NB4 (cell line): ENCODE results near the gene MUC5B.

ENCODE experiments used
- DNase-seq: peaks from one replicate; pipeline ENCODE4 v3.0.0; 2010; ENCODE audit warnings: low read depth
- H3K4me3 ChIP-seq: one replicate; pipeline ENCODE4 v1.5.1; 2011; ENCODE audit warnings: mild to moderate bottlenecking, low read depth, low read length, moderate library complexity
- MAX ChIP-seq: IDR thresholded peaks from 2 replicates; pipeline ENCODE4 v1.6.1; 2011; ENCODE audit warnings: low read depth, low read length
- MYC ChIP-seq: IDR thresholded peaks from 2 replicates; pipeline ENCODE4 v1.6.1; 2011; ENCODE audit warnings: low read depth, low read length
- POLR2A ChIP-seq: IDR thresholded peaks from 2 replicates; pipeline ENCODE4 v1.6.1; 2011; ENCODE audit warnings: mild to moderate bottlenecking; ENCODE audit not compliant: insufficient read length; ENCODE audit errors: extremely low read depth
- TF ChIP-seq, protein P1 (sequence below): IDR thresholded peaks from one replicate; pipeline ENCODE4 v1.5.1; 2012; ENCODE audit warnings: low read depth, low read length

Gene MUC5B

DNA sequence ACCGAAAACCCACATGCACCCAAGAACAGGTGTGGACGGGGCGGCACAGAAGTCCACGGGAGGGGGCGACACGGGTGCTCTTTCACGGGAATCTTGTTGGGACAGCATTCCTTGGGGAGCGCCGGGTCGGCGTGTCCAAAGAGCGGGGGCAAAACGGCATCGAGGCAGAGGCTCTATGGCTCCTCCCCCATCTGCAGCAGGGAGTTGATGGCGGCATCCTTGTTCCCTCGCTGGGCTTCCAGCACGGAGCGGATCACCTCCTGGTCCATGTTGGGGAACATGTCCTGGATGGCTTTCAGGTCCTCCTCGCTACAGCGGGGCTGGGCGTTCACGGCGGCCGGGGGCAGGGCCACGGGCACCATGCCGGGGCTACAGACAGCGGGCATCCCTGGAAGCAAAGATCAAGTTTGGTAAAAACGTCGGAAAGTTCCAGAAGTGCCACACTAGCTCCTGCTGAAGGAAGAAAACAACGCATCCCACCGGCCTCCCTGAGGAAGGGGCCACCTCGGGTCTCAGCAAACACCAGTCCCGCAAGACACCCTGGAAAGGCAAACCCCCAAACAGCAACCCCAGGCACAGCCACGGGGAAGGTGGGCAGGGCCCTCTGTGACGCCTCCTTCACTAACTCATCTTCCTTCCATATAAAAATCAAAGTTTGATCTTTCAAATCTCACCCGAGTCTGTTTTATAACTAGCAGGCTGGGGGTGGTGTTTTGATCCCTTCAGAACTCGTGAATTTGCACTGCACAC, 54.2 kb downstream of the MUC5B start:
- H3K4me3 ChIP-seq: no peak overlapping the region
- no peak for DNase-seq
- TF ChIP-seq MAX (no peak), POLR2A (no peak), MYC (no peak)
- TF ChIP-seq, protein P1, sequence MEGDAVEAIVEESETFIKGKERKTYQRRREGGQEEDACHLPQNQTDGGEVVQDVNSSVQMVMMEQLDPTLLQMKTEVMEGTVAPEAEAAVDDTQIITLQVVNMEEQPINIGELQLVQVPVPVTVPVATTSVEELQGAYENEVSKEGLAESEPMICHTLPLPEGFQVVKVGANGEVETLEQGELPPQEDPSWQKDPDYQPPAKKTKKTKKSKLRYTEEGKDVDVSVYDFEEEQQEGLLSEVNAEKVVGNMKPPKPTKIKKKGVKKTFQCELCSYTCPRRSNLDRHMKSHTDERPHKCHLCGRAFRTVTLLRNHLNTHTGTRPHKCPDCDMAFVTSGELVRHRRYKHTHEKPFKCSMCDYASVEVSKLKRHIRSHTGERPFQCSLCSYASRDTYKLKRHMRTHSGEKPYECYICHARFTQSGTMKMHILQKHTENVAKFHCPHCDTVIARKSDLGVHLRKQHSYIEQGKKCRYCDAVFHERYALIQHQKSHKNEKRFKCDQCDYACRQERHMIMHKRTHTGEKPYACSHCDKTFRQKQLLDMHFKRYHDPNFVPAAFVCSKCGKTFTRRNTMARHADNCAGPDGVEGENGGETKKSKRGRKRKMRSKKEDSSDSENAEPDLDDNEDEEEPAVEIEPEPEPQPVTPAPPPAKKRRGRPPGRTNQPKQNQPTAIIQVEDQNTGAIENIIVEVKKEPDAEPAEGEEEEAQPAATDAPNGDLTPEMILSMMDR: no peak

DNA sequence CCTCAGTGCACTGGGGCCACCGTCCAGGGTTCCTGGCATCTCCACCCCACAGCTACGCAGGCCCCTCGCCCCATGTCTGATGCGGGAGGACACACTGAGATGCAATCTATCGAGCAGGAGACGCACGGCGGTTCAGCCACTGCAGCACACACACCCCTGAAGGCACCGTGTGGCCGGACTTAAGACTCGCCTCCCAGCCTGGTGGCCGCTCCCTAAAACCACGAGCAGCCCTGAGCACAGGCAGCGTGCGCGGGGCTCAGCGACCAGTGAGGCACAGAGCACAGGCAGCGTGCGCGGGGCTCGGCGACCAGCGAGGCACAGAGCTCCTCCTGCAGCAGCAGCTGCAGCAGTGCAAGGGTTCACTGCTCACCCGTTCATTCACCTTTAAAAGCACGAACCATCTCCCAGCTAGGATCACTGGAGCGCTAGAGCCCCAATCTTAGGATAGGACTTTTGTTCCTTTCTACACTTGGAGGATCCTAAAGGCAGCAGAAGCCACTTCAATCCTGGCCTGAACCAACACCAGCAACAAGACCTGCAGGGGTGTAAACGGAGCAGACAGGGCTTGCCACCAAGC, 55.2 kb downstream of the MUC5B start:
- no peak for TF ChIP-seq MAX
- TF ChIP-seq MYC: no peak
- TF ChIP-seq, protein P1: no peak
- H3K4me3 ChIP-seq: no peak overlapping the region
- no peak for DNase-seq

- DNase-seq: no peak
- no peak overlapping the region for H3K4me3 ChIP-seq
These were observed 56.2 kb downstream of the MUC5B start for GRCh38 chr11:1278766-1279673.

GRCh38 chr11:1279674-1280055, 56.8 kb downstream of the MUC5B start:
- TF ChIP-seq, protein P1: no peak
- TF ChIP-seq MAX (no peak), POLR2A (no peak), MYC (no peak)
- DNase-seq: no peak
- H3K4me3 ChIP-seq: no peak overlapping the region

More at GRCh38 chr11:1278766-1279673, 56.2 kb downstream of the MUC5B start:
- TF ChIP-seq MAX (no peak), POLR2A (no peak), MYC (no peak)

DNA sequence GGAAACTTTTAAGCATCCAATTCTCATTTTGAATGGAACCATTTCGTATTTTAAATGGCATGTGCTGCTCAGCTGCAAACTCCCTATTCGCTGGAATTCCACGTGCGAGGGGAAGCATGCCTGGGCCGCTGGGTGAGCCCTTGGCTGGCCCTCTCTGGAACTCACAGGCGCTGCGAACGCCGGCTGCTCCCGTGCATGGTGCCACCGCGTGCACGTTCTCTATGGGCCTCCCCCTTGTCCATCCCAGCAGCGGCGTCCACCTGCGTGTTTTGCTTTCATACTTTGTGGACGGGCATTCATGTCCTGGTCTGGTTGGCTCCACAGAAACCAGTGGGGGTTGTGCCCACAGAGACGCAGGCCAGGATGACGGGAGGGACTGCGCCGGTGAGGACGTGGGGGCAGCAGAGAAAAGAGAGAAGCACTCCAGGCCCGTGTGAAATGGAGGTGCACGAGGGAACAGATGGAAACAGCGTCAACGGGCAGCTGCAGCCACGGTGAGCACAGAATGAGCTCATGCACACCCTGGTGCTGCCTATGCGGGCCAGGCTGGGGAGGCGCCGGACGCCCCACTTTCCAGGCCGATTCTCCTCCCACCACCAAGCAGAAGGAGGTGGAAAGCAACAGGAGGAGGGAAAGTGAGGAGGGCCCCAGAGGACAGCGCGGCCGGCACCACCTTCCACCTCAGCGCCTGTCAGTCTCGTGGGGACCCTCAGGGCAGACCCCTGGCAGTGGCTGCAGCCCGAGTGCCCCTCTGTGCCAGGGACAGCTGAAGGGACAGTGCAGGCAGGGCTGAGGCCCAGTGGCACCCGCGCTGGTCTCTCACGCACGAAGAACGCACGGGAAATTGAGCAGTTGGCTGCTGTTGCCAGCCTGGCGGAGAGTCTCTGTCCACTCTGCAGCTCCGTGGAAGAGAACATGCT, 57.5 kb downstream of the MUC5B start:
- TF ChIP-seq POLR2A (no peak), MAX (no peak), MYC (no peak)
- TF ChIP-seq, protein P1: no peak
- DNase-seq: no peak
- no peak overlapping the region for H3K4me3 ChIP-seq
